ENCODE measurements around the gene PLEKHN1. TPM values are rescaled to one million over a fixed set of nuclear protein-coding genes. Genes with fewer than 3 reads are reported as not detected.

The PLEKHN1 gene
- total RNA-seq, 4 donors from 2014 or later: 0.14 to 1.4 TPM; not detected in 2

DNA sequence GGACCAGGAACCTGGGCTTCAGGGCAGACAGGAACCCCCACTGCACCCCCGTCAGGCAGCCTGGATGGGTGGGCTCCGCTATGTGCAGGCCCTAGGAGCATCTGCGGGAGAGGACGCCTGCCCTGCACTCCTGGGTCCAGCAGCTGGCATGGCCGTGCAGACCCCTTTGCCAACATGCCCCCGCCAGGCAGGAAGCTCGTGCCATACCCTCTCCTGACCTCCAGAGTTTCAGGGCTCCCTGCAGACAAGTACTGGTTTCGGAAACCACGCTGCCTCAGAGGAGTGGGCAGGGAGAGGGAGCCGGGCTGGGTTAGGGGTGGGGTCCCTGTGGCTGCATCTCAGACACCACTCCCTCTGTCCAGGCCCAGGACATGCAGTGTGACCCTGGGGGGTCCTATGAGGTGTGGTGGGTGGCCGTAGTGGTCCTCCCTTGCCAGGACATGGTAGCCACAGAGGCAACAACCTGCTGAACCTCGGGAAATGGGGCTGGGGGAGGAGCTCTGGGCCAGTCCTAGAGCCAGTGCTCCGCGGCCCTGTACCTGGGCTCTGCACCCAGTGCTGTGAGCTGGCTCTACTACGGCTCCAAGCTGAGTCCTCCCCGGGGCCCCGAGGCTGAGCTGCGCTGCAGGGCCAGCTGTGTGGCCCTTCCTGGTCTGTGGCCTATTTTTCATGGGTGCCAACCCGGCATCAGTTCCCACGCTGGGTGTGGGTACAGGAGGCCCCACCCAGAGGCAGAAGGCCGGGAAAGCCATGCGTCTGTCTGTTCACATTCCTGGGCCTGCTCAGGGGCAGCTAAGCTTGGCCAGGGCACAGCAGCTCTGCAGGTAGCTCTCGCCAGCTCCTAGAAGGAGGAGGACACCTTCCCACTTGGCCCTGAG lies 1.4 kb downstream of the PLEKHN1 start:
- no peaks in the 10 kb centered on the region for H3K36me3 ChIP-seq
- H3K27ac ChIP-seq: no peak overlapping the region
- H3K4me1 ChIP-seq: peaks cover 12 to 16% (median 15%) of the 10 kb centered on the region in 4 donors
- H3K9me3 ChIP-seq: no peaks in the 10 kb centered on the region
- H3K4me3 ChIP-seq: no peak overlapping the region
- TF ChIP-seq POLR2A (IDR thresholded peaks at IDR 0.05) (no peak), EP300 (IDR thresholded peaks at IDR 0.05; ENCODE audit: low read depth) (no peak), POLR2AphosphoS5 (IDR thresholded peaks at IDR 0.05) (no peak)
- TF ChIP-seq, protein P1, sequence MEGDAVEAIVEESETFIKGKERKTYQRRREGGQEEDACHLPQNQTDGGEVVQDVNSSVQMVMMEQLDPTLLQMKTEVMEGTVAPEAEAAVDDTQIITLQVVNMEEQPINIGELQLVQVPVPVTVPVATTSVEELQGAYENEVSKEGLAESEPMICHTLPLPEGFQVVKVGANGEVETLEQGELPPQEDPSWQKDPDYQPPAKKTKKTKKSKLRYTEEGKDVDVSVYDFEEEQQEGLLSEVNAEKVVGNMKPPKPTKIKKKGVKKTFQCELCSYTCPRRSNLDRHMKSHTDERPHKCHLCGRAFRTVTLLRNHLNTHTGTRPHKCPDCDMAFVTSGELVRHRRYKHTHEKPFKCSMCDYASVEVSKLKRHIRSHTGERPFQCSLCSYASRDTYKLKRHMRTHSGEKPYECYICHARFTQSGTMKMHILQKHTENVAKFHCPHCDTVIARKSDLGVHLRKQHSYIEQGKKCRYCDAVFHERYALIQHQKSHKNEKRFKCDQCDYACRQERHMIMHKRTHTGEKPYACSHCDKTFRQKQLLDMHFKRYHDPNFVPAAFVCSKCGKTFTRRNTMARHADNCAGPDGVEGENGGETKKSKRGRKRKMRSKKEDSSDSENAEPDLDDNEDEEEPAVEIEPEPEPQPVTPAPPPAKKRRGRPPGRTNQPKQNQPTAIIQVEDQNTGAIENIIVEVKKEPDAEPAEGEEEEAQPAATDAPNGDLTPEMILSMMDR (IDR thresholded peaks at IDR 0.05): no peak
- in situ Hi-C loops (cut with MboI; ENCODE audit: low pct_ligation_motif_present in 1 of 4, low pct_unique_long_range_greater_than_20kb in 1 of 4, low sequenced_read_pairs in 3 of 4): no loop called here
- DNase-seq: no peak
- H3K27me3 ChIP-seq: peaks cover 45% of the 10 kb centered on the region
- intact Hi-C loops (cut with DNase I; ENCODE audit: low total_unique reads): loop anchor here (5.0 kb wide), 1 partner anchor 55 kb away; no protein-coding TSS in a partner anchor
- 62% methylated on average over 22 of the region's 23 CpGs; no CpG with 5 or more reads in 1 of the 2 donors for WGBS, 2 donors (ENCODE audit: low coverage in 1 of 2)

DNA sequence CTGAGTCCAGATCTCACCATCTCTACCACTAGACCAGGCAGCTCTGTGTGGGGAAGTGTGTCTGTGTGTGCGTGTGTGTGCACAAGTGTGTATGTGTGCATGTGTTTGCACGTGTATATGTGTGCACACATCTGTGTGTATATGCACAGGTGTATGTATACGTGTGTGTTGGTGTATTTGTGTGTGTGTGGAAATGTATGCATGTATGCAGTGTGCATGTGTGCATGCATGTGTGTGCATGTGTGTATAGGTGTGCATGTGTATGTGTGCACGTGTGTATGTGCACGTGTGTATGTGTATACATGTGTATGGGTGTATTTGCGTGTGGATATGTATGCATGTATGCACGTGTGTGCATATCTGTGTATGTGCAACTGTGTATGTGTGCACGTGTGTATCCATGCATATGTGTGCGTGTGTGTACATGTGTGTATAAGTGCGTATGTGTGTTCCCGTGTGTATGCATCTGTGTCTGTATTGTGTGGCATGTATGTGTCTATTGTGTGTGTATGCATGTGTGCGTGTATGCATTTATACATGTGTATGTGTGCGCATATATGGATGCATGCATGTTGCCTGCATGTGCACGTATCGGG lies 3.1 kb downstream of the PLEKHN1 start:
- no peaks in the 10 kb centered on the region for H3K9me3 ChIP-seq
- no peak overlapping the region for H3K4me3 ChIP-seq
- WGBS, 2 donors (ENCODE audit: low coverage in 1 of 2): 76 to 80% methylated on average over 12 to 15 of the region's 15 CpGs
- no peaks in the 10 kb centered on the region for H3K36me3 ChIP-seq
- no peak for TF ChIP-seq EP300 (IDR thresholded peaks at IDR 0.05; ENCODE audit: low read depth)
- TF ChIP-seq POLR2AphosphoS5 (IDR thresholded peaks at IDR 0.05): no peak
- TF ChIP-seq POLR2A (IDR thresholded peaks at IDR 0.05): no peak
- TF ChIP-seq, protein P1 (IDR thresholded peaks at IDR 0.05): no peak
- H3K27ac ChIP-seq: no peak overlapping the region
- no peak for DNase-seq
- peaks cover 57% of the 10 kb centered on the region for H3K27me3 ChIP-seq
- in situ Hi-C loops (cut with MboI; ENCODE audit: low pct_ligation_motif_present in 1 of 4, low pct_unique_long_range_greater_than_20kb in 1 of 4, low sequenced_read_pairs in 3 of 4): no loop called here
- intact Hi-C loops (cut with DNase I; ENCODE audit: low total_unique reads): loop anchor here (5.0 kb wide), 1 partner anchor 57 kb away; no protein-coding TSS in a partner anchor
- H3K4me1 ChIP-seq: peaks cover 12 to 16% (median 15%) of the 10 kb centered on the region in 4 donors

DNA sequence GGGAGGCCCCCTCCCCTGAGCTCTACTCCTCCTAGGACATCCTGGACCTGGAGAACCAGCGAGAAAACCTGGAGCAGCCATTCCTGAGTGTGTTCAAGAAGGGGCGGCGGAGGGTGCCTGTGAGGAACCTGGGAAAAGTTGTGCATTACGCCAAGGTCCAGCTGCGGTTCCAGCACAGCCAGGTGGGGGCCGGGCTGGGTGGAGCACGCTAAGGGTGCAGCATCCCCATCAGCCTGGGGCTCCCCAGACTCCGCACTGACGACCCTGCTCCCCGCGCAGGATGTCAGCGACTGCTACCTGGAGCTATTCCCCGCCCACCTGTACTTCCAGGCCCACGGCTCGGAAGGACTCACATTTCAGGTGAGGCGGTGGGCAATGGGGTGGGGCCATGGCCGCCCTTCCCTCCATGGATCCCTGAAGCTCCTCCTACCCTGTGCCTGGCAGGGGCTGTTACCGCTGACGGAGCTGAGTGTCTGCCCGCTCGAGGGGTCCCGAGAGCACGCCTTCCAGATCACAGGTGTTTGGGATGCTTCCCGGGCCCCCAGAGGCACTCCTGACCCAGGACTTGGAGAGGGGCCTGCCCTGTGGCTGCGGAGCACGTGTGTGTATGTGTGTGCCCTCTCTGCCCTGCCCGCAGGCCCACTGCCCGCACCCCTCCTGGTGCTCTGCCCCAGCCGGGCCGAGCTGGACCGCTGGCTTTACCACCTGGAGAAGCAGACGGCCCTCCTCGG lies 4.1 kb downstream of the PLEKHN1 start:
- Histone ChIP-seq H3K9me3 (no peaks in the 10 kb centered on the region), H3K27me3 (peaks cover 68% of the 10 kb centered on the region), H3K36me3 (no peaks in the 10 kb centered on the region), H3K4me3 (no peak overlapping the region), H3K27ac (no peak overlapping the region), H3K4me1 (peaks cover 12 to 16% (median 15%) of the 10 kb centered on the region in 4 donors)
- no peak for DNase-seq
- 27% methylated on average over 29 of the region's 33 CpGs; no CpG with 5 or more reads in 1 of the 2 donors for WGBS, 2 donors (ENCODE audit: low coverage in 1 of 2)
- TF ChIP-seq EP300 (IDR thresholded peaks at IDR 0.05; ENCODE audit: low read depth): no peak
- no peak for TF ChIP-seq POLR2AphosphoS5 (IDR thresholded peaks at IDR 0.05)
- TF ChIP-seq, protein P1 (IDR thresholded peaks at IDR 0.05): no peak
- no peak for TF ChIP-seq POLR2A (IDR thresholded peaks at IDR 0.05)
- in situ Hi-C loops (cut with MboI; ENCODE audit: low pct_ligation_motif_present in 1 of 4, low pct_unique_long_range_greater_than_20kb in 1 of 4, low sequenced_read_pairs in 3 of 4): no loop called here
- intact Hi-C loops (cut with DNase I; ENCODE audit: low total_unique reads): no loop called here

Measured in transverse colon (tissue), 4 donors.